GM19239 (cell line): ENCODE data around the gene ACTR5.
"Not testable (repeated sequence)": the region's sequence is repeated elsewhere in the genome, so short reads cannot be mapped to it uniquely, and the experiment has no call there.

Experiments
- DNase-seq: peaks from one replicate; pipeline ENCODE4 v3.0.0; 2011; ENCODE audit warnings: low spot score; ENCODE audit not compliant: insufficient read length
- FAIRE-seq: peaks from 2 replicates; lab custom pipeline; 2011; peaks lifted over from hg19 to GRCh38; lab: Jason Lieb, UNC

Gene ACTR5

GRCh38 chr20:38762174-38762573 is 13.9 kb downstream of the ACTR5 start:
- no peak for DNase-seq
- no peak for FAIRE-seq

GRCh38 chr20:38763616-38764015 is 15.4 kb downstream of the ACTR5 start:
- FAIRE-seq = no peak
- DNase-seq = no peak

GRCh38 chr20:38764567-38765318 is 16.5 kb downstream of the ACTR5 start:
- no peak for DNase-seq
- no peak for FAIRE-seq

- DNase-seq (no peak), FAIRE-seq (no peak)
Observed at GRCh38 chr20:38766071-38766470, 17.8 kb downstream of the ACTR5 start.

GRCh38 chr20:38769376-38770295 is 21.4 kb downstream of the ACTR5 start:
- peak; percentile 42 for FAIRE-seq
- no peak for DNase-seq

- FAIRE-seq (no peak), DNase-seq (no peak)
Observed at GRCh38 chr20:38770546-38770945, 22.3 kb downstream of the ACTR5 start.

- FAIRE-seq = no peak
- DNase-seq = no peak
Observed at GRCh38 chr20:38770970-38771369, 22.7 kb downstream of the ACTR5 start.

- FAIRE-seq = no peak
- DNase-seq = no peak
Observed at GRCh38 chr20:38771621-38772020, 23.4 kb downstream of the ACTR5 start.

- DNase-seq (no peak), FAIRE-seq (no peak)
Observed at GRCh38 chr20:38774167-38774566, 25.9 kb downstream of the ACTR5 start.

- FAIRE-seq (no peak), DNase-seq (no peak)
Observed at GRCh38 chr20:38776363-38776762, 28.1 kb downstream of the ACTR5 start.

GRCh38 chr20:38779247-38780097 is 31.2 kb downstream of the ACTR5 start:
- FAIRE-seq (no peak), DNase-seq (no peak)

GRCh38 chr20:38782275-38782674 is 34.0 kb downstream of the ACTR5 start:
- no peak for FAIRE-seq
- DNase-seq = no peak

GRCh38 chr20:38787870-38788269 is 39.6 kb downstream of the ACTR5 start:
- FAIRE-seq = no peak
- no peak for DNase-seq

- no peak for DNase-seq
- no peak for FAIRE-seq
Observed at GRCh38 chr20:38789503-38790199, 41.4 kb downstream of the ACTR5 start.

GRCh38 chr20:38790200-38791053 is 42.2 kb downstream of the ACTR5 start:
- DNase-seq (no peak), FAIRE-seq (no peak)

- FAIRE-seq = no peak
- DNase-seq = no peak
Observed at GRCh38 chr20:38791291-38791690, 43.0 kb downstream of the ACTR5 start.

- no peak for FAIRE-seq
- no peak for DNase-seq
Observed at GRCh38 chr20:38791940-38792339, 43.7 kb downstream of the ACTR5 start.

GRCh38 chr20:38794057-38794456 is 45.8 kb downstream of the ACTR5 start:
- FAIRE-seq, DNase-seq: not testable (repeated sequence)

- no peak for FAIRE-seq
Observed at GRCh38 chr20:38798266-38798665, 50.0 kb downstream of the ACTR5 start.

More at GRCh38 chr20:38798266-38798665, 50.0 kb downstream of the ACTR5 start:
- no peak for DNase-seq
